ENCODE data around the gene ATP2B2. TPM values are rescaled to one million over a fixed set of nuclear protein-coding genes. Genes with fewer than 3 reads are reported as not detected.

The ATP2B2 gene
- total and polyA plus RNA-seq, 2 experiments from 2014 or later = 0.42 to 0.63 TPM

- TF ChIP-seq POLR2AphosphoS5 (IDR thresholded peaks at IDR 0.05; ENCODE audit: low read depth) (no peak), STAT1 (IDR thresholded peaks at IDR 0.05; ENCODE audit: unreplicated experiment) (no peak), JUNB (IDR thresholded peaks at IDR 0.05; ENCODE audit: unreplicated experiment) (no peak), NANOG (IDR thresholded peaks at IDR 0.05; ENCODE audit: borderline replicate concordance) (no peak), CTCF (conservative IDR thresholded peaks at IDR 0.05; ENCODE audit: low read depth in 2 of 2) (no peak), CREB1 (CRISPR knock-in tag; IDR thresholded peaks at IDR 0.05; ENCODE audit: low read depth) (no peak), ETS1 (IDR thresholded peaks at IDR 0.05) (no peak), REST (IDR thresholded peaks at IDR 0.05; ENCODE audit: unreplicated experiment) (no peak), EZH2 (IDR thresholded peaks at IDR 0.05; ENCODE audit: low read depth, unreplicated experiment) (no peak), ZNF462 (CRISPR knock-in tag; IDR thresholded peaks at IDR 0.05) (no peak), EZH2phosphoT487 (IDR thresholded peaks at IDR 0.05; ENCODE audit: unreplicated experiment) (no peak), ZNF114 (CRISPR knock-in tag; IDR thresholded peaks at IDR 0.05) (no peak), ZNF331 (CRISPR knock-in tag; IDR thresholded peaks at IDR 0.05; ENCODE audit: low read depth) (no peak)
Measured at GRCh38 chr3:10408680-10409079, 96.7 kb downstream of the ATP2B2 start.

More at GRCh38 chr3:10408680-10409079, 96.7 kb downstream of the ATP2B2 start:
- H3K4me1 Mint-ChIP-seq = no peaks in the 10 kb centered on the region
- Histone ChIP-seq H3K36me3 (ENCODE audit: insufficient read depth) (no peaks in the 10 kb centered on the region), H3K27ac (ENCODE audit: low read depth) (no peak overlapping the region), H3K4me1 (ENCODE audit: insufficient read depth) (no peaks in the 10 kb centered on the region), H3K79me2 (replicated peaks; ENCODE audit: insufficient read depth) (no peaks in the 10 kb centered on the region), H3K9me2 (ENCODE audit: insufficient read depth) (no peaks in the 10 kb centered on the region), H2AFZ (no peak overlapping the region), H4K20me1 (replicated peaks; ENCODE audit: insufficient read depth) (no peaks in the 10 kb centered on the region), H3K4me3 (no peak overlapping the region), H3K27me3 (ENCODE audit: insufficient read depth) (no peaks in the 10 kb centered on the region), H3F3A (replicated peaks; ENCODE audit: low read depth) (no peaks in the 10 kb centered on the region), H3K4me2 (no peak overlapping the region)
- no peak for ATAC-seq
- DNase-seq (ENCODE audit: low spot score) = no peak
- H3K27ac Mint-ChIP-seq = no peak overlapping the region
- H3K9me3 Mint-ChIP-seq = no peaks in the 10 kb centered on the region; the same call in 2 of the 3 replicates
- peaks cover 3% of the 10 kb centered on the region for H3K27me3 Mint-ChIP-seq (ENCODE audit: insufficient read depth, low read depth, poor library complexity)
- no peaks in the 10 kb centered on the region for H3K36me3 Mint-ChIP-seq (ENCODE audit: low read depth)
- no peak overlapping the region for H3K4me3 Mint-ChIP-seq

Data from GM23338 (cell line).